HepG2 (cell line): Measurements from ENCODE around the gene AGRP. TPM values are rescaled to one million over a fixed set of nuclear protein-coding genes. Genes with fewer than 3 reads are reported as not detected.

Experiments used
- ATAC-seq: fragments of 200-7000 bp; cut with Tn5 transposase; 3 replicates; pipeline ENCODE4 v1.9.1; 2020; ENCODE audit warnings: mild to moderate bottlenecking, moderate library complexity
- BruUV-seq: library from RNA; stranded (reverse); fragments of 400-500 nt; replicated peaks from 2 replicates; lab custom pipeline; 2021; lab: Mats Ljungman, UMichigan
- CTCF ChIA-PET: fragments of 300-600 bp; formaldehyde crosslinking; extraction: SDS; loops from one replicate; lab custom pipeline; 2021; ENCODE audit warnings: low total read pairs, inconsistent platforms, low intra/inter-chr PET ratio; lab: Yijun Ruan, JAX
- POLR2A ChIA-PET: fragments of 350-600 bp; sonication (Branson Sonifier 250); formaldehyde crosslinking; loops from one replicate; lab custom pipeline; 2020; ENCODE audit warnings: antibody characterized with exemption, inconsistent platforms; lab: Yijun Ruan, JAX
- DNase-seq: peaks from one replicate; pipeline ENCODE4 v3.0.0-alpha.2; 2015; ENCODE audit warnings: low spot score
- FAIRE-seq: peaks from 3 replicates; lab custom pipeline; 2011; peaks lifted over from hg19 to GRCh38; lab: Jason Lieb, UNC
- H2AFZ ChIP-seq: one replicate; pipeline ENCODE4 v1.6.1; 2011; ENCODE audit warnings: low read length, inconsistent platforms
- H3K27ac ChIP-seq: fragments of 300-600 bp; 3 replicates; pipeline ENCODE4 v1.8.0; 2011; ENCODE audit warnings: mixed run types, mild to moderate bottlenecking, mixed read lengths, low read length, inconsistent platforms; ENCODE audit not compliant: insufficient read depth; ENCODE audit errors: extremely low read length
- H3K27me3 ChIP-seq, 2 experiments: fragments of 200-600 bp in 1 of 2; 2 replicates in 1 of 2; 3 replicates in 1 of 2; pipeline versions ENCODE4 v1.6.0 to v1.8.0; 2011; ENCODE audit warnings: low read length in 2 of 2, mild to moderate bottlenecking in 2 of 2, moderate library complexity in 2 of 2, inconsistent platforms in 1 of 2; ENCODE audit not compliant: insufficient read depth in 2 of 2, control insufficient read depth in 1 of 2
- H3K36me3 ChIP-seq, 2 experiments: fragments of 200-600 bp in 1 of 2; replicated peaks in 1 of 2; 2 replicates in 1 of 2; 3 replicates in 1 of 2; pipeline versions ENCODE4 v1.5.1 to v1.8.0; 2011; ENCODE audit warnings: low read length in 2 of 2, inconsistent platforms in 1 of 2; ENCODE audit not compliant: insufficient read depth in 2 of 2, control insufficient read depth in 1 of 2
- H3K4me1 ChIP-seq: 2 replicates; pipeline ENCODE4 v1.5.1; 2012; ENCODE audit warnings: low read length, inconsistent platforms; ENCODE audit not compliant: insufficient read depth
- H3K4me2 ChIP-seq: 2 replicates; pipeline ENCODE4 v1.6.0; 2011; ENCODE audit warnings: low read depth, low read length, inconsistent platforms
- H3K4me3 ChIP-seq, 3 experiments: fragments of 200-600 bp in 1 of 3; sonication (generic), shearing (Covaris generic) in 1 of 3; replicated peaks in 1 of 3; 2 replicates each; pipeline ENCODE4 v1.5.1; 2011 to 2016; ENCODE audit warnings: low read length in 3 of 3, inconsistent platforms in 2 of 3, low read depth in 2 of 3, mild to moderate bottlenecking in 2 of 3, control low read depth in 1 of 3, mixed read lengths in 1 of 3; ENCODE audit not compliant: insufficient read depth in 1 of 3
- H3K79me2 ChIP-seq: one replicate; pipeline ENCODE4 v1.6.1; 2011; ENCODE audit warnings: low read length, inconsistent platforms; ENCODE audit not compliant: insufficient read depth
- H3K9ac ChIP-seq: 2 replicates; pipeline ENCODE4 v1.6.0; 2011; ENCODE audit warnings: mild to moderate bottlenecking, low read depth, low read length, inconsistent platforms; ENCODE audit not compliant: insufficient read depth
- H3K9me3 ChIP-seq: 2 replicates; pipeline ENCODE4 v1.5.1; 2012; ENCODE audit warnings: mild to moderate bottlenecking, low read length
- H4K20me1 ChIP-seq: 2 replicates; pipeline ENCODE4 v1.6.0; 2011; ENCODE audit warnings: inconsistent platforms, mild to moderate bottlenecking, low read length, moderate library complexity; ENCODE audit not compliant: insufficient read depth
- CSRNP1 ChIP-seq: sonication (generic); formaldehyde crosslinking; IDR thresholded peaks from 2 replicates; pipeline ENCODE4 v1.8.1; 2023; ENCODE audit warnings: mild to moderate bottlenecking, missing genetic modification reagents
- FIP1L1 ChIP-seq: fragments of 200-400 bp; formaldehyde crosslinking; IDR thresholded peaks from 2 replicates; pipeline ENCODE4 v1.6.1; 2018; ENCODE audit warnings: low read depth, mild to moderate bottlenecking, low read length, moderate library complexity, borderline replicate concordance; ENCODE audit not compliant: insufficient read depth
- HNRNPLL ChIP-seq: fragments of 200-400 bp; formaldehyde crosslinking; IDR thresholded peaks from 2 replicates; pipeline ENCODE4 v1.6.1; 2017; ENCODE audit warnings: mild to moderate bottlenecking, low read depth, low read length; ENCODE audit not compliant: poor library complexity, severe bottlenecking
- HOXD1 ChIP-seq: sonication (generic); formaldehyde crosslinking; IDR thresholded peaks from 2 replicates; pipeline ENCODE4 v1.5.0; 2020; ENCODE audit warnings: missing genetic modification reagents
- IRF1 ChIP-seq: sonication (generic); formaldehyde crosslinking; IDR thresholded peaks from 2 replicates; pipeline ENCODE4 v1.4.0; 2020; ENCODE audit warnings: low read depth, mild to moderate bottlenecking, missing genetic modification reagents
- MAFK ChIP-seq, 2 experiments: IDR thresholded peaks in 1 of 2; conservative IDR thresholded peaks in 1 of 2; 2 replicates each; pipeline ENCODE4 v1.6.1; 2011; ENCODE audit warnings: improper control_type of control experiment in 2 of 2, low read length in 2 of 2
- POLR2AphosphoS5 ChIP-seq: IDR thresholded peaks from 2 replicates; pipeline ENCODE4 v1.6.1; 2012; ENCODE audit warnings: low read depth, low read length
- SP140L ChIP-seq: sonication (generic); formaldehyde crosslinking; IDR thresholded peaks from 2 replicates; pipeline ENCODE4 v1.4.0; 2020; ENCODE audit warnings: missing genetic modification reagents, borderline replicate concordance
- ZNF143 ChIP-seq: sonication (generic); formaldehyde crosslinking; IDR thresholded peaks from 2 replicates; pipeline ENCODE4 v1.4.0; 2020; ENCODE audit warnings: missing genetic modification reagents
- WGBS: methylation state at CpG from one replicate; pipeline ENCODE4 v1.1.6; 2017; ENCODE audit warnings: low lambda C conversion rate; 5-methylcytosine and 5-hydroxymethylcytosine counted together
- in situ Hi-C: cut with HindIII; loops from 2 replicates; pipeline ENCODE4 v1.10.0; 2017; ENCODE audit warnings: low pct_unique_long_range_greater_than_20kb; ENCODE audit not compliant: extremely low pct_ligation_motif_present
- intact Hi-C: fragments of 100-400 bp; cut with micrococcal nuclease; formaldehyde crosslinking; loops from one replicate; pipeline ENCODE4 v1.10.0; 2022; ENCODE audit not compliant: unreplicated experiment
- polyA plus RNA-seq, 8 experiments: library from polyadenylated mRNA; depleted of rRNA in 3 of 8; stranded (reverse) in 7 of 8; unstranded in 1 of 8; fragments of >200 nt; fragmentation: Illumina TruSeq in 4 of 8; extraction: Trizol in 4 of 8; gene quantifications; 2 replicates each; pipeline versions ENCODE4 v1.2.1 to v1.2.3, GENCODE V29; 2011 to 2016; ENCODE audit warnings: low read depth in 4 of 8, missing spikeins in 1 of 8, mixed read lengths in 1 of 8; ENCODE audit not compliant: insufficient read depth in 1 of 8
- total RNA-seq, 5 experiments: library from RNA; depleted of rRNA; stranded (reverse); fragments of >200 nt; fragmentation: Illumina TruSeq; extraction: Trizol; gene quantifications; 2 replicates each; pipeline ENCODE4 v1.2.3, GENCODE V29; 2016; ENCODE audit warnings: low read depth in 1 of 5

AGRP gene
- total and polyA plus RNA-seq, 2 of the 13 experiments (the other 11 are each of a cell fraction or from before 2014, with no cell fraction given), result not detected

DNA sequence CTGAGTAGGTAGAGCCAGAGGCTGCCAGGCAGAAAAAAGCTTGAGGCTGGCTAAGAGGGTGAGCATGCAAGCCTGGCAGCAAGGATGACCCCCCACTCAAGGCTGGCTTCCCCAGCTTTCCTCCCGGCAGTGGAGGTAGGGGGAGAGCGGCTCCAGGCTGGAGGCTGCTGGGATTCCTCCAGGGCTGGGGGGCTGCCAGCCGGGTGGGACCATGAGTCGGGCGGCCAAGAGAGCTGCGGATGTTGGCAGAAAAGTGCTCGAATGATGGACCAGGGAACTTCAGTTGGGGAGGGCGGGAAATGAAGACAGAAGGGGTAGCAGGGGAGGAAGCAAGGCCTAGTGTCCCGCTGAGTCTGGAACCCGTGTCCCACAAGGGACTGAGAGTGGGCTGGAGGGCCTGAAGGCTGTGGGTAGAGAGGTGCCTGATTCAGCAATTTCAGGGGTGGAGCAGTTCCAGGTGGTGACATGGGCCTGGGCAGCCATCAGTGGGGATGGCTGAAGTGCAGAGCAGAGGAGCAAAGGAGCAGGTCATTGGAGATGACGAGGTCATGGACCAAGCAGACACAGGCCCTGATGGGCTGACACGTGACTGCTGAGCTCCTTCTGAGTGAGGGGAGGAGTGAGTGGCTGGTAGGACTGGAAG is 32.2 kb downstream of the AGRP start:
- H3K27me3 ChIP-seq, result no peaks in the 10 kb centered on the region
- H3K9ac ChIP-seq, result no peak overlapping the region
- POLR2A ChIA-PET, result interaction anchor here (0.5 to 2.3 kb wide), 2 partner anchors 19 to 23 kb away, joined by 3 to 7 read pairs; no protein-coding TSS in a partner anchor
- no peaks in the 10 kb centered on the region for H3K79me2 ChIP-seq
- peaks cover 9 to 14% of the 10 kb centered on the region in 2 experiments; a peak in 3 of 5 replicates for H3K36me3 ChIP-seq
- no peak overlapping the region for H3K4me2 ChIP-seq
- H2AFZ ChIP-seq, result no peak overlapping the region
- peaks cover 42% of the 10 kb centered on the region for H3K4me1 ChIP-seq
- in situ Hi-C loops (no loop called here), intact Hi-C loops (no loop called here)
- no peak for FAIRE-seq
- CTCF ChIA-PET, result interaction anchor here (2.0 kb wide), 1 partner anchor 23 kb away, joined by 6 read pairs; no protein-coding TSS in a partner anchor
- no TSS peak for BruUV-seq
- 97% methylated on average over 12 of the region's 12 CpGs for WGBS
- no peak for TF ChIP-seq POLR2AphosphoS5
- peak; percentile 10 to 35; a peak in 2 of 4 replicates for TF ChIP-seq MAFK (conservative IDR thresholded peaks at IDR 0.05 in 1 of 2, IDR thresholded peaks at IDR 0.05 in 1 of 2; ENCODE audit: low read length in 2 of 2)
- no peaks in the 10 kb centered on the region for H3K9me3 ChIP-seq
- H4K20me1 ChIP-seq, result no peaks in the 10 kb centered on the region
- H3K27ac ChIP-seq, result no peak overlapping the region
- ATAC-seq, result no peak
- DNase-seq, result no peak
- H3K4me3 ChIP-seq, result no peak overlapping the region

- no peak overlapping the region for H3K27ac ChIP-seq
- in situ Hi-C loops, result no loop called here
- intact Hi-C loops, result no loop called here
- TF ChIP-seq ZNF143 (CRISPR knock-in tag) (no peak), HOXD1 (no peak), SP140L (no peak), FIP1L1 (no peak), CSRNP1 (CRISPR knock-in tag) (no peak), IRF1 (CRISPR knock-in tag) (no peak), HNRNPLL (no peak)
Measured at GRCh38 chr16:67449739-67450138, 33.6 kb downstream of the AGRP start.

More at GRCh38 chr16:67449739-67450138, 33.6 kb downstream of the AGRP start:
- 100% methylated on average over 3 of the region's 3 CpGs for WGBS
- Histone ChIP-seq H3K4me2 (no peak overlapping the region), H3K9ac (no peak overlapping the region), H4K20me1 (no peaks in the 10 kb centered on the region), H3K79me2 (no peaks in the 10 kb centered on the region), H3K27me3 (no peaks in the 10 kb centered on the region), H2AFZ (no peak overlapping the region), H3K9me3 (no peaks in the 10 kb centered on the region), H3K4me3 (no peak overlapping the region), H3K36me3 (peaks cover 9 to 14% of the 10 kb centered on the region in 2 experiments; a peak in 3 of 5 replicates), H3K4me1 (peaks cover 57% of the 10 kb centered on the region)
- FAIRE-seq, result no peak
- POLR2A ChIA-PET, result no interaction called here
- ATAC-seq, result no peak
- BruUV-seq, result TSS peak; percentile 33
- CTCF ChIA-PET, result no interaction called here
- no peak for DNase-seq
